K562 (cell line): Measurements from ENCODE around the gene MARK3. TPM values are rescaled to one million over a fixed set of nuclear protein-coding genes. Genes with fewer than 3 reads are reported as not detected.

ENCODE experiments used
- ATAC-seq: fragments of 200-7000 bp; cut with Tn5 transposase; 3 replicates; pipeline ENCODE4 v1.9.1; 2020; ENCODE audit warnings: moderate library complexity
- BruUV-seq: library from RNA; stranded (reverse); fragments of 400-500 nt; replicated peaks from 2 replicates; lab custom pipeline; 2021; lab: Mats Ljungman, UMichigan
- CTCF ChIA-PET: fragments of 300-600 bp; formaldehyde crosslinking; extraction: SDS; loops from one replicate; lab custom pipeline; 2021; ENCODE audit warnings: low intra/inter-chr PET ratio; lab: Yijun Ruan, JAX
- POLR2A ChIA-PET: fragments of 300-600, 350-650 bp; sonication (Branson Sonifier 250); formaldehyde crosslinking; extraction: SDS; loops from one replicate; lab custom pipeline; 2021; ENCODE audit warnings: antibody characterized with exemption, inconsistent platforms; lab: Yijun Ruan, JAX
- DNase-seq, 4 experiments: peaks; one replicate each; pipeline versions ENCODE4 v3.0.0 to v3.0.0-alpha.2; 2011 to 2018; ENCODE audit warnings: low spot score in 3 of 4, mixed read lengths in 3 of 4; ENCODE audit errors: extremely low read depth in 1 of 4
- FAIRE-seq: peaks from 2 replicates; lab custom pipeline; 2011; peaks lifted over from hg19 to GRCh38; lab: Jason Lieb, UNC
- H2AFZ ChIP-seq: 2 replicates; pipeline ENCODE4 v1.6.0; 2011; ENCODE audit warnings: low read depth, low read length, control low read depth, inconsistent platforms
- H3K27ac ChIP-seq: fragments of 200-600 bp; 3 replicates; pipeline ENCODE4 v1.8.0; 2011; ENCODE audit warnings: low read depth, mild to moderate bottlenecking, control low read depth, inconsistent platforms, low read length, moderate library complexity, mixed read lengths; ENCODE audit errors: extremely low read depth
- H3K27me3 ChIP-seq, 2 experiments: fragments of 300-600 bp in 1 of 2; 2 replicates in 1 of 2; 3 replicates in 1 of 2; pipeline versions ENCODE4 v1.6.0 to v1.8.0; 2011; ENCODE audit warnings: inconsistent platforms in 2 of 2, low read length in 2 of 2, mild to moderate bottlenecking in 1 of 2, mixed read lengths in 1 of 2, moderate library complexity in 1 of 2; ENCODE audit not compliant: control insufficient read depth in 2 of 2, insufficient read depth in 2 of 2
- H3K36me3 ChIP-seq: fragments of 300-600 bp; 3 replicates; pipeline ENCODE4 v1.8.0; 2011; ENCODE audit warnings: mild to moderate bottlenecking, low read length, inconsistent platforms; ENCODE audit not compliant: control insufficient read depth, insufficient read depth
- H3K4me1 ChIP-seq, 2 experiments: fragments of 200-600 bp in 1 of 2; replicated peaks in 1 of 2; 2 replicates in 1 of 2; 3 replicates in 1 of 2; pipeline versions ENCODE4 v1.5.1 to v1.8.0; 2011; ENCODE audit warnings: inconsistent platforms in 2 of 2, low read length in 2 of 2, mild to moderate bottlenecking in 1 of 2, mixed read lengths in 1 of 2, moderate library complexity in 1 of 2; ENCODE audit not compliant: control insufficient read depth in 2 of 2, insufficient read depth in 2 of 2
- H3K4me2 ChIP-seq: 2 replicates; pipeline ENCODE4 v1.6.1; 2011; ENCODE audit warnings: low read length, control low read depth, inconsistent platforms, mixed read lengths; ENCODE audit not compliant: insufficient read depth
- H3K4me3 ChIP-seq: fragments of 200-600 bp; sonication (generic), shearing (Covaris generic); 2 replicates; pipeline ENCODE4 v1.5.1; 2016; ENCODE audit warnings: control low read depth, inconsistent platforms
- H3K79me2 ChIP-seq: fragments of 200-600 bp; 3 replicates; pipeline ENCODE4 v1.8.0; 2011; ENCODE audit warnings: low read length, inconsistent platforms; ENCODE audit not compliant: control insufficient read depth, insufficient read depth
- H3K9ac ChIP-seq, 2 experiments: 2 replicates each; pipeline versions ENCODE4 v1.6.0 to v1.6.1; 2011; ENCODE audit warnings: low read depth in 2 of 2, low read length in 2 of 2, control low read depth in 1 of 2, inconsistent platforms in 1 of 2, mild to moderate bottlenecking in 1 of 2, mixed read lengths in 1 of 2; ENCODE audit not compliant: insufficient read depth in 1 of 2
- H3K9me1 ChIP-seq: one replicate; pipeline ENCODE4 v1.6.0; 2011; ENCODE audit warnings: inconsistent platforms, mild to moderate bottlenecking, low read length, moderate library complexity; ENCODE audit not compliant: control insufficient read depth, insufficient read depth
- H3K9me3 ChIP-seq: replicated peaks from 2 replicates; pipeline ENCODE4 v1.5.1; 2011; ENCODE audit warnings: low read depth, low read length, inconsistent platforms; ENCODE audit not compliant: control insufficient read depth, insufficient read depth
- H4K20me1 ChIP-seq: replicated peaks from 2 replicates; pipeline ENCODE4 v1.6.1; 2011; ENCODE audit warnings: low read length, inconsistent platforms, mixed read lengths; ENCODE audit not compliant: control insufficient read depth, insufficient read depth
- ESRRB ChIP-seq: fragments of 250-450 bp; sonication (Bioruptor Pico); IDR thresholded peaks from 2 replicates; pipeline ENCODE4 v1.5.0; 2020; ENCODE audit warnings: mild to moderate bottlenecking, moderate library complexity, borderline replicate concordance
- FUS ChIP-seq: fragments of 200-400 bp; formaldehyde crosslinking; optimal IDR thresholded peaks from 2 replicates; pipeline ENCODE3; 2017; ENCODE audit warnings: low read depth, low read length
- GABPB2 ChIP-seq: fragments of 250-450 bp; sonication (Bioruptor Pico); conservative IDR thresholded peaks from 2 replicates; pipeline ENCODE4 v1.5.1; 2021; ENCODE audit warnings: mild to moderate bottlenecking
- KDM1A ChIP-seq, 2 experiments: fragments of 450-650 bp; IDR thresholded peaks; 2 replicates each; pipeline ENCODE4 v1.6.1; 2016; ENCODE audit warnings: mild to moderate bottlenecking in 2 of 2
- THAP12 ChIP-seq: fragments of 250-450 bp; sonication (Bioruptor Pico); IDR thresholded peaks from 2 replicates; pipeline ENCODE4 v1.9.0; 2021; ENCODE audit warnings: mild to moderate bottlenecking, inconsistent platforms
- TRIM24 ChIP-seq, 2 experiments: fragments of 450-650 bp; IDR thresholded peaks; 2 replicates each; pipeline ENCODE4 v1.6.1; 2016
- ZNF551 ChIP-seq: fragments of 250-450 bp; sonication (Bioruptor Pico); IDR thresholded peaks from 2 replicates; pipeline ENCODE4 v1.5.0; 2021; ENCODE audit warnings: mild to moderate bottlenecking, moderate library complexity
- WGBS: fragments of 100-300 bp; shearing (Covaris generic); methylation state at CpG from one replicate; pipeline ENCODE4 v1.1.6; 2016; ENCODE audit warnings: low coverage, mixed read lengths; ENCODE audit not compliant: insufficient coverage; ENCODE audit errors: missing lambda C conversion rate; 5-methylcytosine and 5-hydroxymethylcytosine counted together
- in situ Hi-C: fragments of 300-500 bp; cut with MboI; formaldehyde crosslinking; loops from 4 replicates; pipeline ENCODE4 v1.15.0; 2018; ENCODE audit warnings: inconsistent platforms, mixed read lengths
- intact Hi-C: fragments of 100-400 bp; cut with micrococcal nuclease; formaldehyde crosslinking; loops from 2 replicates; pipeline ENCODE4 v1.14.2; 2022
- polyA plus RNA-seq, 8 experiments: library from polyadenylated mRNA; depleted of rRNA in 4 of 8; stranded (reverse) in 5 of 8; unstranded in 3 of 8; fragments of >200 nt; fragmentation: Nextera tagmentation in 2 of 8; fragmentation: Illumina TruSeq in 1 of 8; extraction: Ambion mirVana in 2 of 8; extraction: Trizol in 1 of 8; gene quantifications; 2 replicates each; pipeline versions ENCODE4 v1.2.1 to v1.2.3, GENCODE V29; 2011 to 2014; ENCODE audit warnings: inconsistent platforms in 1 of 8, missing spikeins in 1 of 8
- total RNA-seq, 7 experiments: library from RNA; depleted of rRNA in 6 of 7; stranded (reverse); fragments of >200 nt in 6 of 7; fragmentation: Illumina TruSeq in 2 of 7; extraction: Trizol in 2 of 7; gene quantifications; 2 replicates each; pipeline versions ENCODE4 v1.2.1 to v1.2.3, GENCODE V29; 2011 to 2021; ENCODE audit warnings: low replicate concordance in 1 of 7
- TF ChIP-seq, protein P1 (sequence below): IDR thresholded peaks from 2 replicates; pipeline ENCODE4 v1.6.1; 2011; ENCODE audit not compliant: insufficient read length; ENCODE audit errors: extremely low read depth

Gene MARK3
- total and polyA plus RNA-seq, 9 of the 15 experiments (the other 6 are each of a cell fraction or from before 2014, with no cell fraction given), result 10.1 to 68.7 (median 56.3) TPM

DNA sequence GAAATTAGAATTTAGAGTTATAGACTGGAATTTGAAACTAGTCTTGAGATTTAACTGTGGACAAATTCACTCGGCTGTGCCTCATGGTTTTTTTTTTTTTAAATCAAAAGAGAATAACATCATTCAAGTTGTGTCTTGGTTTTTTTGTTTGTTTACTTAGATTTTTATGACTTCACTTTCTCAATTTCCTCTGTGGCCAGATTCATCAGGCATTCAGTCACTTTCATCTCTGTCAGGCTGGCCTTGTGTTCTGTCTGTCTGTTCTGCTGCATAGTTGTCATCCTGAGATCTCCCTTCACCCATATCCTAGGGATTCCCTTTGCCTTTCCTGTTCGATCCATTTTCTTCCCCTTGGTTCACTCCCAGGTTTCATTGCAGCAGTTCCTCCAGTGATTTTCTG, 10.0 kb downstream of the MARK3 start:
- H3K4me2 ChIP-seq, result peak overlapping the region; percentile 46; the same call in 1 of the 2 replicates
- H3K27ac ChIP-seq, result no peak overlapping the region
- no peaks in the 10 kb centered on the region for H3K9me1 ChIP-seq
- H3K4me1 ChIP-seq, result peaks cover 15 to 46% of the 10 kb centered on the region in 2 experiments
- peaks cover 15% of the 10 kb centered on the region for H4K20me1 ChIP-seq
- H3K9me3 ChIP-seq, result no peaks in the 10 kb centered on the region; the same call in 1 of the 2 replicates
- peak; percentile 29 for FAIRE-seq
- in situ Hi-C loops, result no loop called here
- H3K36me3 ChIP-seq, result 0 out of 3 replicates have a peak, but pooled peaks cover 2% of the 10 kb centered on the region
- H3K79me2 ChIP-seq, result peaks cover 97% of the 10 kb centered on the region
- POLR2A ChIA-PET, result no interaction called here
- no peaks in the 10 kb centered on the region for H3K27me3 ChIP-seq
- CTCF ChIA-PET, result no interaction called here
- WGBS, result 50% methylated on average over 2 of the region's 2 CpGs
- no peak for TF ChIP-seq ESRRB
- TF ChIP-seq, protein P1, sequence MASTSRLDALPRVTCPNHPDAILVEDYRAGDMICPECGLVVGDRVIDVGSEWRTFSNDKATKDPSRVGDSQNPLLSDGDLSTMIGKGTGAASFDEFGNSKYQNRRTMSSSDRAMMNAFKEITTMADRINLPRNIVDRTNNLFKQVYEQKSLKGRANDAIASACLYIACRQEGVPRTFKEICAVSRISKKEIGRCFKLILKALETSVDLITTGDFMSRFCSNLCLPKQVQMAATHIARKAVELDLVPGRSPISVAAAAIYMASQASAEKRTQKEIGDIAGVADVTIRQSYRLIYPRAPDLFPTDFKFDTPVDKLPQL, result no peak
- TF ChIP-seq GABPB2 (CRISPR knock-in tag), result no peak
- no peak for TF ChIP-seq THAP12 (CRISPR knock-in tag)
- no peak for TF ChIP-seq FUS
- no peak for TF ChIP-seq TRIM24 (IDR thresholded peaks at IDR 0.05)
- TF ChIP-seq ZNF551 (CRISPR knock-in tag), result no peak
- peak in 1 of 2 experiments; percentile 28; a peak in 1 of 4 replicates for TF ChIP-seq KDM1A (IDR thresholded peaks at IDR 0.05)
- ATAC-seq, result no peak
- H2AFZ ChIP-seq, result no peak overlapping the region
- H3K9ac ChIP-seq, result no peak overlapping the region
- DNase-seq, result no peak
- H3K4me3 ChIP-seq, result no peak overlapping the region
- no TSS peak for BruUV-seq
- intact Hi-C loops, result loop anchor here (10.0 kb wide), 1 partner anchor 130 kb away; the partner anchor contains the start of genes CKB and TRMT61A
